Neutrophil (primary cell): ENCODE results near the gene PRDM11.

ENCODE experiments used
- H3K27ac ChIP-seq: fragments of 200-600 bp; sonication (generic); 2 replicates; pipeline ENCODE4 v1.5.1; 2016; ENCODE audit warnings: mild to moderate bottlenecking, moderate library complexity
- H3K27me3 ChIP-seq: fragments of 200-600 bp; sonication (generic); 2 replicates; pipeline ENCODE4 v1.6.0; 2016; ENCODE audit warnings: mild to moderate bottlenecking
- H3K36me3 ChIP-seq: fragments of 200-600 bp; sonication (generic); 2 replicates; pipeline ENCODE4 v1.5.1; 2017
- H3K4me1 ChIP-seq, 2 experiments: fragments of 200-600 bp in 1 of 2; sonication (generic) in 1 of 2; 1 replicate in 1 of 2; 2 replicates in 1 of 2; pipeline versions ENCODE4 v1.5.1 to v1.6.1; 2013 to 2016; ENCODE audit warnings: low read depth in 1 of 2, low read length in 1 of 2, mild to moderate bottlenecking in 1 of 2, moderate library complexity in 1 of 2; ENCODE audit not compliant: control insufficient read depth in 1 of 2, insufficient read depth in 1 of 2
- H3K4me3 ChIP-seq, 2 experiments: fragments of 200-600 bp in 1 of 2; sonication (generic) in 1 of 2; 1 replicate in 1 of 2; 2 replicates in 1 of 2; pipeline ENCODE4 v1.5.1; 2013 to 2016; ENCODE audit warnings: low read depth in 1 of 2, low read length in 1 of 2, mild to moderate bottlenecking in 1 of 2, moderate library complexity in 1 of 2
- H3K9me3 ChIP-seq: fragments of 200-600 bp; sonication (generic); 2 replicates; pipeline ENCODE4 v1.5.1; 2016
- CTCF ChIP-seq: fragments of 200-600 bp; sonication (generic); IDR thresholded peaks from 2 replicates; pipeline ENCODE4 v1.5.1; 2016; ENCODE audit warnings: antibody characterized with exemption

The PRDM11 gene

GRCh38 chr11:45262900-45263299, 116.5 kb downstream of the PRDM11 start:
- Histone ChIP-seq H3K4me1 (no peaks in the 10 kb centered on the region), H3K9me3 (no peaks in the 10 kb centered on the region), H3K27me3 (peaks cover 48% of the 10 kb centered on the region), H3K36me3 (no peaks in the 10 kb centered on the region), H3K4me3 (no peak overlapping the region), H3K27ac (no peak overlapping the region)
- no peak for TF ChIP-seq CTCF

GRCh38 chr11:45263773-45264172, 117.3 kb downstream of the PRDM11 start:
- H3K27me3 ChIP-seq, result peaks cover 53% of the 10 kb centered on the region
- H3K36me3 ChIP-seq, result no peaks in the 10 kb centered on the region
- no peaks in the 10 kb centered on the region for H3K4me1 ChIP-seq
- H3K4me3 ChIP-seq, result no peak overlapping the region
- H3K27ac ChIP-seq, result no peak overlapping the region
- no peaks in the 10 kb centered on the region for H3K9me3 ChIP-seq
- no peak for TF ChIP-seq CTCF

GRCh38 chr11:45264839-45265515, 118.5 kb downstream of the PRDM11 start:
- Histone ChIP-seq H3K4me3 (no peak overlapping the region), H3K4me1 (no peaks in the 10 kb centered on the region), H3K27ac (no peak overlapping the region), H3K9me3 (no peaks in the 10 kb centered on the region), H3K36me3 (no peaks in the 10 kb centered on the region), H3K27me3 (peaks cover 53% of the 10 kb centered on the region)
- TF ChIP-seq CTCF, result no peak

GRCh38 chr11:45265969-45266675, 119.7 kb downstream of the PRDM11 start:
- Histone ChIP-seq H3K9me3 (no peaks in the 10 kb centered on the region), H3K4me1 (no peaks in the 10 kb centered on the region), H3K36me3 (no peaks in the 10 kb centered on the region), H3K27ac (no peak overlapping the region), H3K4me3 (no peak overlapping the region), H3K27me3 (peaks cover 55% of the 10 kb centered on the region)
- TF ChIP-seq CTCF, result no peak

- H3K4me1 ChIP-seq, result no peaks in the 10 kb centered on the region
- H3K27ac ChIP-seq, result no peak overlapping the region
- H3K27me3 ChIP-seq, result peaks cover 60% of the 10 kb centered on the region
- no peak overlapping the region for H3K4me3 ChIP-seq
- no peak for TF ChIP-seq CTCF
- no peaks in the 10 kb centered on the region for H3K9me3 ChIP-seq
- no peaks in the 10 kb centered on the region for H3K36me3 ChIP-seq
Observed at GRCh38 chr11:45266676-45267020, 120.2 kb downstream of the PRDM11 start.
